Fibroblast of lung (primary cell): ENCODE results near the gene TIMM13.

Experiments
- CTCF ChIP-seq, 2 donors: IDR thresholded peaks in 1 of 2; conservative IDR thresholded peaks in 1 of 2; 1 replicate in 1 of 2; 2 replicates in 1 of 2; pipeline ENCODE4 v1.5.1; 2011 to 2012; ENCODE audit warnings: low read length in 2 of 2, control low read depth in 1 of 2, inconsistent platforms in 1 of 2, low read depth in 1 of 2, mild to moderate bottlenecking in 1 of 2
- EZH2 ChIP-seq: IDR thresholded peaks from 2 replicates; pipeline ENCODE4 v1.5.1; 2012; ENCODE audit warnings: low read length, control low read depth, mild to moderate bottlenecking; ENCODE audit errors: missing control alignments

DNA sequence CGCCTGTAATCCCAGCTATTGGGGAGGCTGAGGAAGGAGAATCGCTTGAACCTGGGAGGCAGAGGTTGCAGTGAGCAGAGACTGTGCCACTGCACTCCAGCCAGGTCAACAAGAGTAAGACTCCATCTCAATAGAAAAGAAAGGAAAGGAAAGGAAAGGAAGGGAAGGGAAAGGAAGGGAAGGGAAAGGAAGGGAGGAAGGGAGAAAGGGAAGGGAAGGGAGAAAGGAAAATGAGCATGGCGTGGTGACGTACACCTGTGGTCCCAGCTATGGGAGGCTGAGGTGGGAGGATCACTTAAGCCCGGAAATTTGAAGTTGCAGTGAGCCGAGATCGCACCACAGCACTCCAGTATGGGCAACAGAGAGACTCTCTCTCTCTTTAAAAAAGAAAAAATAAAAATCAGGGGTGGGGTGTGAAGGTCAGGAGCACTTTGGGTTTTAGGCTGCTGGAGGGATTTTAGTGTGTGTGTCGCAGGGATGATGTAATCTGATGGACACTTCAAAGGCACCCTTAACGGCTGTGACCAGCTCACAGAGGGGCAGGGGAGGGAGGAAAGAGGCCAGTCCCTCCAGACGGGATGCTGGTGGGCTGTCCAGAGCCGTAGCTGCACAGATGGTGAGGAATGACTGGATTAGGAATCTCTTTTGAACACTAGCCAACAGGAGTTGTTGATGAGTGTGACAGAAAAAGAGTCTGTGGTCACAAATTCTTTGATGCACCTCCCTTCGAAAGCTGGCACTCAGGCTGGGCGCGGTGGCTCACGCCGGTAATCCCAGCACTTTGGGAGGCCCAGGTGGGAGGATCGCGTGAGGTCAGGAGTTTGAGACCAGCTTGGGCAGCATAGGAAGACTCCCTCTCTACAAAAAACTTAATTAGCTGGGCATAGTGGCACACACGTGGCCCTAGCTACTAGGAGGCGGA, 39.8 kb downstream of the TIMM13 start:
- no peak for TF ChIP-seq CTCF (conservative IDR thresholded peaks at IDR 0.05 in 1 of 2, IDR thresholded peaks at IDR 0.05 in 1 of 2; ENCODE audit: low read depth in 1 of 2, low read length in 2 of 2)
- TF ChIP-seq EZH2, result no peak
